Posterior vena cava (tissue), 2 donors: ENCODE data around the gene TANGO6. TPM values are rescaled to one million over a fixed set of nuclear protein-coding genes. Genes with fewer than 3 reads are reported as not detected.

Experiments used
- DNase-seq: peaks from one replicate; pipeline ENCODE4 v3.0.0-alpha.2; 2020; ENCODE audit warnings: low spot score
- intact Hi-C, 2 donors: fragments of 100-400 bp; cut with DNase I; formaldehyde crosslinking; loops; one replicate each; pipeline versions ENCODE4 v1.14.1 to v1.14.2; 2022 to 2023
- total RNA-seq, 2 donors: library from RNA; stranded (reverse); fragmentation: NEBNext Ultra II Directional; extraction: Animal tissue kit (Norgen Biotek cat#: 25700); gene quantifications; one replicate each; pipeline ENCODE4 v1.2.1, GENCODE V29; 2021
- donor health status: DM: yes; HTN: yes; CAD: no.
- donor health status: DM: yes; HTN: yes; CAD: no.

The TANGO6 gene
- total RNA-seq, 2 donors from 2014 or later: 16.9 to 22.2 TPM

- no peak for DNase-seq
Measured at GRCh38 chr16:68900009-68900408, 56.7 kb downstream of the TANGO6 start.

GRCh38 chr16:68902003-68902968 is 59.0 kb downstream of the TANGO6 start:
- DNase-seq: no peak
- intact Hi-C loops: loop anchor here (2.0 to 10.0 kb wide), 3 partner anchors 73 to 403 kb away; no protein-coding TSS in a partner anchor

More at GRCh38 chr16:68900009-68900408, 56.7 kb downstream of the TANGO6 start:
- intact Hi-C loops: loop anchor here in 1 of 2 donors (10.0 kb wide), 2 partner anchors 215 to 405 kb away; no protein-coding TSS in a partner anchor

GRCh38 chr16:68902969-68903345 is 59.6 kb downstream of the TANGO6 start:
- no peak for DNase-seq
- intact Hi-C loops: loop anchor here (2.0 to 10.0 kb wide), 3 partner anchors 72 to 402 kb away; no protein-coding TSS in a partner anchor

GRCh38 chr16:68907297-68907696 is 64.0 kb downstream of the TANGO6 start:
- intact Hi-C loops: loop anchor here in 1 of 2 donors (10.0 kb wide), 2 partner anchors 208 to 398 kb away; no protein-coding TSS in a partner anchor

GRCh38 chr16:68907781-68908181 is 64.5 kb downstream of the TANGO6 start:
- DNase-seq: no peak
- intact Hi-C loops: loop anchor here in 1 of 2 donors (10.0 kb wide), 2 partner anchors 207 to 397 kb away; no protein-coding TSS in a partner anchor

More at GRCh38 chr16:68907297-68907696, 64.0 kb downstream of the TANGO6 start:
- no peak for DNase-seq

- DNase-seq: no peak
- intact Hi-C loops: loop anchor here in 1 of 2 donors (10.0 kb wide), 2 partner anchors 206 to 396 kb away; no protein-coding TSS in a partner anchor
Measured at GRCh38 chr16:68909099-68909733, 65.9 kb downstream of the TANGO6 start.

GRCh38 chr16:68910051-68910450 is 66.7 kb downstream of the TANGO6 start:
- intact Hi-C loops: no loop called here
- no peak for DNase-seq

GRCh38 chr16:68915589-68915988 is 72.3 kb downstream of the TANGO6 start:
- intact Hi-C loops: no loop called here

GRCh38 chr16:68917541-68917940 is 74.2 kb downstream of the TANGO6 start:
- no peak for DNase-seq
- intact Hi-C loops: no loop called here

More at GRCh38 chr16:68915589-68915988, 72.3 kb downstream of the TANGO6 start:
- DNase-seq: no peak

GRCh38 chr16:68920349-68920748 is 77.0 kb downstream of the TANGO6 start:
- intact Hi-C loops: no loop called here
- DNase-seq: no peak

- DNase-seq: no peak
- intact Hi-C loops: no loop called here
Measured at GRCh38 chr16:68921637-68922036, 78.3 kb downstream of the TANGO6 start.

GRCh38 chr16:68923116-68923515 is 79.8 kb downstream of the TANGO6 start:
- intact Hi-C loops: no loop called here
- DNase-seq: no peak

- no peak for DNase-seq
- intact Hi-C loops: no loop called here
Measured at GRCh38 chr16:68927018-68927417, 83.7 kb downstream of the TANGO6 start.

GRCh38 chr16:68931196-68931595 is 87.9 kb downstream of the TANGO6 start:
- DNase-seq: no peak
- intact Hi-C loops: no loop called here

GRCh38 chr16:68934402-68934801 is 91.1 kb downstream of the TANGO6 start:
- intact Hi-C loops: no loop called here
- no peak for DNase-seq

GRCh38 chr16:68935008-68935407 is 91.7 kb downstream of the TANGO6 start:
- intact Hi-C loops: no loop called here
- DNase-seq: no peak

GRCh38 chr16:68936736-68937631 is 93.7 kb downstream of the TANGO6 start:
- no peak for DNase-seq
- intact Hi-C loops: no loop called here

- DNase-seq: no peak
- intact Hi-C loops: no loop called here
Measured at GRCh38 chr16:68939692-68940320, 96.5 kb downstream of the TANGO6 start.
